ENCODE results near the gene PCDHB5.
A peak's percentile ranks its signal among the peaks of the same experiment; 100 is the strongest.
"Not testable (repeated sequence)": the region's sequence is repeated elsewhere in the genome, so short reads cannot be mapped to it uniquely, and the experiment has no call there.

The PCDHB5 gene

DNA sequence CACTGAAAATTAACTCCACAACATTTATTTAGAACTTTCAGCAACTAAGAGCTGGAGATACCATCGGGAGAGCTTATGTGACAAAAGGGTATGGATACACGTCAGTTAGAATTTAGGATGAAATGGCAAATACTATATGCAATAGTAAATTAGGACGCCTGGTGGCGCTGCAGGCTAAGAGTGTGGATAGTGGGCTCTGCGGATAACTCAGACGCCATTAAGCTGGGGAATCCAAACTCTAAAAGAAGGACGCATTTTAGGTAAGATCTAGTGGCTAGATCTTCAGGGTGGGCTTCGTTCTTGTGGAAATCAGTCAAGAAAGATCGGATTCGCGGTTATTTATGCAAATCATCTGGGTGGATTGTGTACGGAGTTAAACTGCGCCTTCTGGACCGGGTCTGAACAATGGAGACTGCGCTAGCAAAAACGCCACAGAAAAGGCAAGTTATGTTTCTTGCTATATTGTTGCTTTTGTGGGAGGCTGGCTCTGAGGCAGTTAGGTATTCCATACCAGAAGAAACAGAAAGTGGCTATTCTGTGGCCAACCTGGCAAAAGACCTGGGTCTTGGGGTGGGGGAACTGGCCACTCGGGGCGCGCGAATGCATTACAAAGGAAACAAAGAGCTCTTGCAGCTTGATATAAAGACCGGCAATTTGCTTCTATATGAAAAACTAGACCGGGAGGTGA lies at the start of gene PCDHB5:
TSS of gene PCDHB5 (plus strand) at position 177 of the 688 bp plus-strand sequence. CDS start at position 406, 229 bp downstream.
- DNase-seq = no peak

- peak; percentile 42 for DNase-seq
Observed at GRCh38 chr5:141094481-141095262, 40.3 kb upstream of the PCDHB5 start, which contains the start of gene PCDHB2. Gene PCDHB2, plus strand, starts transcription at chr5:141094615. Its CDS starts 176 bp downstream, at chr5:141094791.

GRCh38 chr5:141095263-141095641 lies 39.8 kb upstream of the PCDHB5 start:
- DNase-seq = no peak

DNA sequence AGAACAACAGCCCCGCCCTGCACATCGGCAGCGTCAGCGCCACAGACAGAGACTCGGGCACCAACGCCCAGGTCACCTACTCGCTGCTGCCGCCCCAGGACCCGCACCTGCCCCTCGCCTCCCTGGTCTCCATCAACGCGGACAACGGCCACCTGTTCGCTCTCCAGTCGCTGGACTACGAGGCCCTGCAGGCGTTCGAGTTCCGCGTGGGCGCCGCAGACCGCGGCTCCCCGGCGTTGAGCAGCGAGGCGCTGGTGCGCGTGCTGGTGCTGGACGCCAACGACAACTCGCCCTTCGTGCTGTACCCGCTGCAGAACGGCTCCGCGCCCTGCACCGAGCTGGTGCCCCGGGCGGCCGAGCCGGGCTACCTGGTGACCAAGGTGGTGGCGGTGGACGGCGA lies 38.8 kb upstream of the PCDHB5 start:
- not testable (repeated sequence) for DNase-seq

DNA sequence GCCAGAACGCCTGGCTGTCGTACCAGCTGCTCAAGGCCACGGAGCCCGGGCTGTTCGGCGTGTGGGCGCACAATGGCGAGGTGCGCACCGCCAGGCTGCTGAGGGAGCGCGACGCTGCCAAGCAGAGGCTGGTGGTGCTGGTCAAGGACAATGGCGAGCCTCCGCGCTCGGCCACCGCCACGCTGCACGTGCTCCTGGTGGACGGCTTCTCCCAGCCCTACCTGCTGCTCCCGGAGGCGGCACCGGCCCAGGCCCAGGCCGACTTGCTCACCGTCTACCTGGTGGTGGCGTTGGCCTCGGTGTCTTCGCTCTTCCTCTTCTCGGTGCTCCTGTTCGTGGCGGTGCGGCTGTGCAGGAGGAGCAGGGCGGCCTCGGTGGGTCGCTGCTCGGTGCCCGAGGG lies 38.4 kb upstream of the PCDHB5 start:
- DNase-seq = not testable (repeated sequence)

DNA sequence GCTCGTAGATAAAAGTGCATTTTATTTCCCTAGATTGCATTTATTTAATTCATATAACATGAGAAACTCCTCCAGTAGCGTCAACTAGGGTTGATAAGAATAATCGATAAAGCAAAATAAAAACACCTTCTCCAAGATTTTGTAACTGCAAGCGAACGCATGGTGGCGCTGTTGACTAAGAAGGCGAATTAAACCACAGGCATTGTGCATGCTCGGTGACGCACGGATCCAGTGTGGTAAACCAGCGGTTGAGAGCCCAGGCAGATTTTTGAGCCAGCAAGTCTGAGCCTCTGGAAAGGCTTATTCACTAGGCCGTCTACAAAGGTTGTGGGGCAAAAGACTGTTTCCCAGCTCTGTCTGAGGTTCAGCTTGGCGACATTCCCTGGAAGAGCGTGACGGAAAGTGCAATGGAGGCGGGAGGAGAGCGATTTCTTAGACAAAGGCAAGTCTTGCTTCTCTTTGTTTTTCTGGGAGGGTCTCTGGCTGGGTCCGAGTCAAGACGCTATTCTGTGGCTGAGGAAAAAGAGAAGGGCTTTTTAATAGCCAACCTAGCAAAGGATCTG lies 34.7 kb upstream of the PCDHB5 start, which contains the start of gene PCDHB3:
TSS of gene PCDHB3 (plus strand) at position 231 of the 563 bp plus-strand sequence. CDS start at position 408, 177 bp downstream.
- DNase-seq = no peak

DNA sequence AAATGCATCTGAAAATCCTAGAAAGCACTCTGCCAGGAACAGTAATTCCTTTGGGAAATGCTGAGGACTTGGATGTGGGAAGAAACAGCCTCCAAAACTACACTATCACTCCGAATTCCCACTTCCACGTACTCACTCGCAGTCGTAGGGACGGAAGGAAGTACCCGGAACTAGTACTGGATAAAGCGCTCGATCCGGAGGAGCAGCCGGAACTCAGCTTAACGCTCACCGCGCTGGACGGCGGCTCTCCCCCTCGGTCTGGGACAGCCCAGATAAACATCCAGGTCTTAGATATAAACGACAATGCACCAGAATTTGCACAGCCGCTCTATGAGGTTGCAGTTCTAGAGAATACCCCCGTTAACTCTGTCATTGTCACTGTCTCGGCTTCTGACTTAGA lies 33.9 kb upstream of the PCDHB5 start:
- no peak for DNase-seq

DNA sequence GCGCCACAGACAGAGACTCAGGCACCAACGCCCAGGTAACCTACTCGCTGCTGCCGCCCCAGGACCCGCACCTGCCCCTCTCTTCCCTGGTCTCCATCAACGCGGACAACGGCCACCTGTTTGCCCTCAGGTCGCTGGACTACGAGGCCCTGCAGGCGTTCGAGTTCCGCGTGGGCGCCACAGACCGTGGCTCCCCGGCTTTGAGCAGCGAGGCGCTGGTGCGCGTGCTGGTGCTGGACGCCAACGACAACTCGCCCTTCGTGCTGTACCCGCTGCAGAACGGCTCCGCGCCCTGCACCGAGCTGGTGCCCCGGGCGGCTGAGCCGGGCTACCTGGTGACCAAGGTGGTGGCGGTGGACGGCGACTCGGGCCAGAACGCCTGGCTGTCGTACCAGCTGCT lies 32.9 kb upstream of the PCDHB5 start:
- DNase-seq = not testable (repeated sequence)

- not testable (repeated sequence) for DNase-seq
Observed at GRCh38 chr5:141102471-141102870, 32.5 kb upstream of the PCDHB5 start.

GRCh38 chr5:141105350-141105749 lies 29.7 kb upstream of the PCDHB5 start:
- DNase-seq = no peak

DNA sequence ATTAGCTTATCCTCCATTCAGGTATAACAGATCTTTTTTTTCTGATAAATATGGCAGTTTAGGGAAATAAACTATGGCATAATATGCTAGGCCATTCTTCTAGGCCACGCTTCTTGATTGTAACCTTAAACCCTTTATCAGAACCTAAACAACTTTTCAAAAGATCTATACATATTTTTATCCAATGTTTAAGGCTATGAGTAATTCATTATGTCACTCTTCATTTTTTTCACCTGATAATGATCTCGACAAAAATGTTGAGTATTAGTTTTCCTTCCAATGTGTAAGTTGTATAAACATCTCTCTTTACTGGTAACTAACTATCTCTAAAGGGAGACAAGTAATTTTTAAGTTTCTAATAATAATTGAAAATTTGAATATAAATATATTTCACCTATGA lies 15.8 kb upstream of the PCDHB5 start:
- DNase-seq = no peak

- no peak for DNase-seq
Observed at GRCh38 chr5:141121563-141121962, 13.4 kb upstream of the PCDHB5 start, which contains the start of gene PCDHB4. Gene PCDHB4, plus strand, starts transcription at chr5:141121818. Its CDS starts 181 bp downstream, at chr5:141121999.

DNA sequence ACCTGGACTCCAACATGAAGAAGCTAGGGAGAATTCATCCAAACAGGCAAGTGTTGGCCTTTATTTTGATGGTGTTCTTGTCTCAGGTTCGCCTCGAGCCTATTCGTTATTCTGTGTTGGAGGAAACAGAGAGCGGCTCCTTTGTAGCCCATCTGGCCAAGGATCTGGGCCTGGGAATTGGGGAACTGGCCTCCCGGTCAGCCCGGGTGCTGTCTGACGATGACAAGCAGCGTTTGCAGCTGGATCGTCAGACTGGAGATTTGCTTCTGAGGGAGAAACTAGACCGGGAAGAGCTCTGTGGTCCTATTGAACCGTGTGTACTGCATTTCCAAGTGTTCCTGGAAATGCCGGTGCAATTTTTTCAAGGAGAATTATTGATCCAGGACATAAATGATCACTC lies 13.0 kb upstream of the PCDHB5 start:
- DNase-seq = no peak

GRCh38 chr5:141123396-141124135 lies 11.4 kb upstream of the PCDHB5 start:
- not testable (repeated sequence) for DNase-seq

GRCh38 chr5:141127305-141127704 lies 7.7 kb upstream of the PCDHB5 start:
- no peak for DNase-seq

DNA sequence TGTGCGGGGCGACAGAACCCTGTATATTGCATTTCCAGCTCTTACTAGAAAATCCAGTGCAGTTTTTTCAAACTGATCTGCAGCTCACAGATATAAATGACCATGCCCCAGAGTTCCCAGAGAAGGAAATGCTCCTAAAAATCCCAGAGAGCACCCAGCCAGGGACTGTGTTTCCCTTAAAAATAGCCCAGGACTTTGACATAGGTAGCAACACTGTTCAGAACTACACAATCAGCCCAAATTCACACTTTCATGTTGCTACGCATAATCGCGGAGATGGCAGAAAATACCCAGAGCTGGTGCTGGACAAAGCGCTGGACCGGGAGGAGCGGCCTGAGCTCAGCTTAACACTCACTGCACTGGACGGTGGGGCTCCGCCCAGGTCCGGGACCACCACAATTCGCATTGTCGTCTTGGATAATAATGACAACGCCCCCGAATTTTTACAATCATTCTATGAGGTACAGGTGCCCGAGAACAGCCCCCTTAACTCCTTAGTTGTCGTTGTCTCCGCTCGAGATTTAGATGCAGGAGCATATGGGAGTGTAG lies 786 bp downstream of the PCDHB5 start:
- DNase-seq = no peak

GRCh38 chr5:141137346-141137745 lies 2.3 kb downstream of the PCDHB5 start:
- not testable (repeated sequence) for DNase-seq

DNA sequence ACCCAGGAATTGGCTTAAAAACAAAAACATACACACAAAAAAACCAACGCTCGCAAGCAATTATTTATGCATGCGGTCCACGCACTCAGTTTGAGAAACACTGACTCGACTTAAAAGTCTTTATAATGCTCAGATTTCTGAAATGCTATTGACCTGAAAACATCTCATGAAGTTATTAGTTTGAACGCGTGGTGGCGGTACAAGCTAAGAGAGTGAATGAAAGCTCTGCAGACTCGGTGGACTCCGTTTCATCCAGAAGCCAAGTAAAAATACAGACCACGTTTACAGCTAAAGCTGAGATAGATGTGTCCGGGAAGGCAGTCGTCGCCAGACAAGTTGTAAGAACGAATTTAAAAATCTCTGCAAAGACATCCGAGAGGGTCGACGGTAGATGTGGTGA lies 14.8 kb downstream of the PCDHB5 start, which contains the start of gene PCDHB6:
TSS of gene PCDHB6 (plus strand) at position 246 of the 400 bp plus-strand sequence. CDS start 201 bp downstream, outside the sequence.
- DNase-seq = peak; percentile 40

DNA sequence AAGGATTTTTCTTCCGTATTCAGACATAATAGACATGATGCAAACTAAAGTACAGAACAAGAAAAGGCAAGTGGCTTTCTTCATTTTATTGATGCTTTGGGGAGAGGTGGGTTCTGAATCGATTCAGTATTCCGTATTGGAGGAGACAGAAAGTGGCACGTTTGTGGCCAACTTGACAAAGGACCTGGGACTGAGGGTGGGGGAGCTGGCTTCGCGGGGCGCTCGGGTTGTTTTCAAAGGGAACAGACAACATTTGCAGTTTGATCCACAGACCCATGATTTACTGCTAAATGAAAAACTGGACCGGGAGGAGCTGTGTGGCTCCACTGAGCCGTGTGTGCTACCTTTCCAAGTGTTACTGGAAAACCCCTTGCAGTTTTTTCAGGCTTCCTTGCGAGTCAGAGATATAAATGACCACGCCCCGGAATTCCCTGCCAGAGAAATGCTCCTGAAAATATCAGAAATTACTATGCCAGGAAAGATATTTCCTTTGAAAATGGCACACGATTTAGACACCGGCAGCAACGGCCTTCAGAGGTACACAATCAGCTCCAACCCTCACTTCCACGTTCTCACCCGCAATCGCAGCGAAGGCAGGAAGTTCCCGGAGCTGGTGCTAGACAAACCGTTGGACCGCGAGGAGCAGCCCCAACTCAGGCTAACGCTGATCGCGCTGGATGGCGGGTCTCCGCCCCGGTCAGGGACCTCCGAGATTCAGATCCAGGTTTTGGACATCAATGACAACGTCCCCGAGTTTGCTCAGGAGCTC lies 15.4 kb downstream of the PCDHB5 start:
- peak; percentile 18 for DNase-seq

- DNase-seq = no peak
Observed at GRCh38 chr5:141150993-141151325, 16.0 kb downstream of the PCDHB5 start.

DNA sequence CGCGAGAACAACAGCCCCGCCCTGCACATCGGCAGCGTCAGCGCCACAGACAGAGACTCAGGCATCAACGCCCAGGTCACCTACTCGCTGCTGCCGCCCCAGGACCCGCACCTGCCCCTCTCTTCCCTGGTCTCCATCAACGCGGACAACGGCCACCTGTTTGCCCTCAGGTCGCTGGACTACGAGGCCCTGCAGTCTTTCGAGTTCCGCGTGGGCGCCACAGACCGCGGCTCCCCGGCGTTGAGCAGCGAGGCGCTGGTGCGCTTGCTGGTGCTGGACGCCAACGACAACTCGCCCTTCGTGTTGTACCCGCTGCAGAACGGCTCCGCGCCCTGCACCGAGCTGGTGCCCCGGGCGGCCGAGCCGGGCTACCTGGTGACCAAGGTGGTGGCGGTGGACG lies 16.6 kb downstream of the PCDHB5 start:
- DNase-seq = not testable (repeated sequence)

DNA sequence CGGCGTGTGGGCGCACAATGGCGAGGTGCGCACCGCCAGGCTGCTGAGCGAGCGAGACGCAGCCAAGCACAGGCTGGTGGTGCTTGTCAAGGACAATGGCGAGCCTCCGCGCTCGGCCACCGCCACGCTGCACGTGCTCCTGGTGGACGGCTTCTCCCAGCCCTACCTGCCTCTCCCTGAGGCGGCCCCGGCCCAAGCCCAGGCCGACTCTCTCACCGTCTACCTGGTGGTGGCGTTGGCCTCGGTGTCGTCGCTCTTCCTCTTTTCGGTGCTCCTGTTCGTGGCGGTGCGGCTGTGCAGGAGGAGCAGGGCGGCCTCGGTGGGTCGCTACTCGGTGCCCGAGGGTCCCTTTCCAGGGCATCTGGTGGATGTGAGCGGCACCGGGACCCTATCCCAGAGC lies 17.1 kb downstream of the PCDHB5 start:
- not testable (repeated sequence) for DNase-seq
